Lung (tissue), 12 donors: Measurements from ENCODE around the gene GLIS1. TPM values are rescaled to one million over a fixed set of nuclear protein-coding genes. Genes with fewer than 3 reads are reported as not detected.

ENCODE experiments used
- ATAC-seq: fragments of 200-7000 bp; cut with Tn5 transposase; one replicate; pipeline ENCODE4 v1.9.1; 2020; ENCODE audit warnings: moderate number of reproducible peaks; ENCODE audit not compliant: insufficient read depth, low FRiP score
- DNase-seq, 3 donors: peaks; one replicate each; pipeline ENCODE4 v3.0.0-alpha.2; 2013 to 2017
- H3K27ac ChIP-seq, 2 donors: one replicate each; pipeline ENCODE4 v1.5.1; 2013; ENCODE audit warnings: mild to moderate bottlenecking in 2 of 2, moderate library complexity in 2 of 2, control low read depth in 1 of 2, inconsistent platforms in 1 of 2, low read depth in 1 of 2, low read length in 1 of 2
- H3K27me3 ChIP-seq, 3 donors: one replicate each; pipeline ENCODE4 v1.5.1; 2013; ENCODE audit warnings: low read length in 2 of 3; ENCODE audit not compliant: control insufficient read depth in 3 of 3, insufficient read depth in 3 of 3
- H3K36me3 ChIP-seq, 4 donors: one replicate each; pipeline ENCODE4 v1.5.1; 2013; ENCODE audit warnings: low read length in 4 of 4, mild to moderate bottlenecking in 1 of 4, moderate library complexity in 1 of 4; ENCODE audit not compliant: control insufficient read depth in 4 of 4, insufficient read depth in 4 of 4
- H3K4me1 ChIP-seq, 5 donors: one replicate each; pipeline ENCODE4 v1.5.1; 2013; ENCODE audit warnings: low read length in 5 of 5, mild to moderate bottlenecking in 2 of 5, moderate library complexity in 1 of 5; ENCODE audit not compliant: control insufficient read depth in 5 of 5, insufficient read depth in 5 of 5
- H3K4me3 ChIP-seq: one replicate; pipeline ENCODE4 v1.5.1; 2013; ENCODE audit warnings: mild to moderate bottlenecking, control low read depth, moderate library complexity
- H3K9ac ChIP-seq, 2 donors: one replicate each; pipeline ENCODE4 v1.5.1; 2013; ENCODE audit warnings: low read length in 2 of 2, control low read depth in 1 of 2; ENCODE audit not compliant: insufficient read depth in 1 of 2
- H3K9me3 ChIP-seq, 4 donors: one replicate each; pipeline ENCODE4 v1.5.1; 2013; ENCODE audit warnings: low read length in 3 of 4, mild to moderate bottlenecking in 1 of 4, moderate library complexity in 1 of 4; ENCODE audit not compliant: control insufficient read depth in 4 of 4, insufficient read depth in 3 of 4
- WGBS, 2 donors: extraction: QIAGEN DNeasy Blood & Tissue Kit; methylation state at CpG; one replicate each; pipeline ENCODE4 v1.1.7; 2013; 5-methylcytosine and 5-hydroxymethylcytosine counted together
- polyA plus RNA-seq, 2 donors: library from polyadenylated mRNA; stranded (reverse); fragments of 200-250 nt; gene quantifications; one replicate each; pipeline ENCODE4 v1.2.1, GENCODE V29; 2013
- total RNA-seq, 2 donors: library from RNA; depleted of rRNA in 1 of 2; stranded (reverse); fragments of >200 nt in 1 of 2; gene quantifications; one replicate each; pipeline ENCODE4 v1.2.1, GENCODE V29; 2014 to 2021
- TF ChIP-seq, protein P1 (sequence below): IDR thresholded peaks from 2 replicates; pipeline ENCODE4 v1.5.1; 2012; ENCODE audit warnings: mild to moderate bottlenecking; ENCODE audit errors: control extremely low read depth, extremely low read depth
- donor health status: control.
- donor health status: control.
- donor health status: Bipolar disorder and iron deficiency.
- donor health status: healthy.
- donor health status: DM: yes; HTN: yes; CAD: no.

GLIS1 gene
- total and polyA plus RNA-seq, 4 donors = 0.05 to 0.18 (median 0.17) TPM; not detected in 1

DNA sequence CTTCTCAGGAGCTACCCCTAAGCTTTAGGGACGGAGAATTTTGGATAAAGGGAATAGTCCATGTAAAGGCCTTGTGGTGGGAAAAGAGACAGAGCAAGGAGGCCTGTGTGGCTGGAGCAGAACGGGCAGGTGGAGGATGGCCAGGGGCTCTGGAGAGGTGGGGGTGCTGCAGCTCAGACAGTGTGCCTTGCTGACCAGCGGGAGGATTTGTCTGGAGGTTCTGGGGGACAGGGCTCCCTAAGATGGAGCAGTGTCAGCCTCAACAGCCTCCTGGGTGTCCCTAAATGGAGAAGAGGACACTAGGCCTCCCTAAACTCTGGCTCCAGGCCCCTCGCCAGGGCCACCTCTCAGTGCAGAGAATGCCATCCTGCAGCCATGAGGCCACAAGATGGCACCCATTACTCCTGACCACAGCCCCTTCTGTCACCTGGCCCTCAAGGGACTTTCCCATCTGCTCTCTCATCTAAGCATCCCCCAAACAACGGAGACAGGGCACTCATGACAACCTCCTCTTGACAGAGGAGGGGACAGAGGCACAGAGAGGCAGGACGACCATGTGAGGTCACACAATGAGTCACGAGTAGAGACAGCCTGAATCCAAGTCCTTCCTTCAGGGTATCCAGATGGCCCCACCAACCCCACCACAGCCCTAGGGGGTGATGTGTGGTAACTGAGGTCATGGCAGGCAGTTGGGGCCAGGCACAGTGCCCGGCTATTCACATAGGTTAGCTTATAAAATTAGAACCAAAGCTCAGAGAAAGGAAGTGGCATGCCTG lies 185.0 kb downstream of the GLIS1 start:
- no peak for ATAC-seq
- no peak overlapping the region for H3K27ac ChIP-seq
- H3K4me1 ChIP-seq = peaks cover 0 to 9% (median 5%) of the 10 kb centered on the region in 5 donors
- TF ChIP-seq, protein P1, sequence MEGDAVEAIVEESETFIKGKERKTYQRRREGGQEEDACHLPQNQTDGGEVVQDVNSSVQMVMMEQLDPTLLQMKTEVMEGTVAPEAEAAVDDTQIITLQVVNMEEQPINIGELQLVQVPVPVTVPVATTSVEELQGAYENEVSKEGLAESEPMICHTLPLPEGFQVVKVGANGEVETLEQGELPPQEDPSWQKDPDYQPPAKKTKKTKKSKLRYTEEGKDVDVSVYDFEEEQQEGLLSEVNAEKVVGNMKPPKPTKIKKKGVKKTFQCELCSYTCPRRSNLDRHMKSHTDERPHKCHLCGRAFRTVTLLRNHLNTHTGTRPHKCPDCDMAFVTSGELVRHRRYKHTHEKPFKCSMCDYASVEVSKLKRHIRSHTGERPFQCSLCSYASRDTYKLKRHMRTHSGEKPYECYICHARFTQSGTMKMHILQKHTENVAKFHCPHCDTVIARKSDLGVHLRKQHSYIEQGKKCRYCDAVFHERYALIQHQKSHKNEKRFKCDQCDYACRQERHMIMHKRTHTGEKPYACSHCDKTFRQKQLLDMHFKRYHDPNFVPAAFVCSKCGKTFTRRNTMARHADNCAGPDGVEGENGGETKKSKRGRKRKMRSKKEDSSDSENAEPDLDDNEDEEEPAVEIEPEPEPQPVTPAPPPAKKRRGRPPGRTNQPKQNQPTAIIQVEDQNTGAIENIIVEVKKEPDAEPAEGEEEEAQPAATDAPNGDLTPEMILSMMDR = no peak
- H3K27me3 ChIP-seq = peaks cover 0 to 4% (median 3%) of the 10 kb centered on the region in 3 donors
- WGBS, 2 donors = 89 to 92% methylated on average over 8 of the region's 8 CpGs
- peaks cover 0 to 3% (median 0%) of the 10 kb centered on the region in 4 donors for H3K9me3 ChIP-seq
- no peaks in the 10 kb centered on the region for H3K36me3 ChIP-seq
- no peak overlapping the region for H3K4me3 ChIP-seq
- peak in 1 of 3 donors; percentile 9 for DNase-seq
- no peak overlapping the region for H3K9ac ChIP-seq

DNA sequence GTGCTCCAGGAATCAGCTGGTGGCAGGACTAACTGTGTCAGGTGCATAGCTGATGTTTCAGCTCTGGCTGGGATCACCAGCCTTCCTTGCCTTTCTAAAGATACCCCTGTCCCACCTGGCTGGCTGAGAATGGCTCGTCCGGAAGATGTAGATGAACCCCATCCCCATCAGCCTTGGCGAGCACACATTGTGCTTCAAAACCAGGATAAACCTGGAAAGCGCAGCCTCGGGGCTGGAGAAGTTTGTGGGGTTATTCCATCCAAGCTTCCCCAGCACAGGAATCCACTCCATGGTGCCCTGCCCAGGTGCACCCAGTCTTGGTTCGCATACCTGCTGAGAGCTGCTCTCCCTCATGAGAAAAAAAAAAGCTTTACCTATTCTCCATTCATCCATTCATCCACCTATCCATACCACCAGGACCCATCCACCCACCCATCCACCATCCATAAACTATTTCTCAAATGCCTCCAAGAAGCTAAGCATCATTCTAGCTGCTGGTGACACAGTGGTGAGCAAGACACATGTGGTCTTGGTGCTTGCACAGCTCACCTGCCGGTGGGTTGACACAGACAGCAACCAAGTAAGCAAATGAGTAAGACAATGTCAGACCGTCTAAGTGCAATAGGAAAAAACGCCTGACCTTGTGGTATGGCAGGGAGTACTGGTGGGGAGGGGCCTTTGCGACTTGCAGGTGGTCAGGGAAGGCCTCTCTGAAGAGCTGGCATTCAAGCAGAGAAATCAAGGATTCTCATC lies 185.8 kb downstream of the GLIS1 start:
- no peak overlapping the region for H3K4me3 ChIP-seq
- H3K27me3 ChIP-seq = peaks cover 0 to 4% (median 3%) of the 10 kb centered on the region in 3 donors
- H3K9ac ChIP-seq = no peak overlapping the region
- TF ChIP-seq, protein P1 = no peak
- H3K9me3 ChIP-seq = peaks cover 0 to 3% (median 0%) of the 10 kb centered on the region in 4 donors
- ATAC-seq (no peak), DNase-seq (peak in 1 of 3 donors; percentile 7)
- WGBS, 2 donors = 91 to 92% methylated on average over 10 of the region's 10 CpGs
- no peak overlapping the region for H3K27ac ChIP-seq
- peaks cover 0 to 9% (median 3%) of the 10 kb centered on the region in 5 donors for H3K4me1 ChIP-seq
- H3K36me3 ChIP-seq = no peaks in the 10 kb centered on the region

GRCh38 chr1:53552146-53552861 lies 186.7 kb downstream of the GLIS1 start:
- DNase-seq = peak in 1 of 3 donors; percentile 9
- Histone ChIP-seq H3K9me3 (peaks cover 0 to 3% (median 0%) of the 10 kb centered on the region in 4 donors), H3K27ac (no peak overlapping the region), H3K36me3 (no peaks in the 10 kb centered on the region), H3K27me3 (peaks cover 0 to 4% (median 3%) of the 10 kb centered on the region in 3 donors), H3K4me1 (peaks cover 0 to 9% (median 0%) of the 10 kb centered on the region in 5 donors), H3K9ac (no peak overlapping the region), H3K4me3 (no peak overlapping the region)
- whole genome bisulfite sequencing, 2 donors = 62 to 68% methylated on average over 10 of the region's 10 CpGs
- TF ChIP-seq, protein P1 = no peak
- ATAC-seq = no peak
